Osteoblast (primary cell): Measurements from ENCODE around the gene RALB. TPM values are rescaled to one million over a fixed set of nuclear protein-coding genes. Genes with fewer than 3 reads are reported as not detected.
"Not testable (repeated sequence)": the region's sequence is repeated elsewhere in the genome, so short reads cannot be mapped to it uniquely, and the experiment has no call there.

Experiments
- DNase-seq: peaks from one replicate; pipeline ENCODE4 v3.0.0; 2011; ENCODE audit warnings: low spot score, mixed read lengths; ENCODE audit not compliant: insufficient read length; ENCODE audit errors: missing footprints
- H2AFZ ChIP-seq: 2 replicates; pipeline ENCODE4 v1.6.0; 2011; ENCODE audit warnings: mild to moderate bottlenecking, low read length
- H3K27ac ChIP-seq: 2 replicates; pipeline ENCODE4 v1.5.1; 2011; ENCODE audit warnings: mild to moderate bottlenecking, low read depth, low read length, moderate library complexity
- H3K27me3 ChIP-seq: 2 replicates; pipeline ENCODE4 v1.6.0; 2012; ENCODE audit warnings: mild to moderate bottlenecking, control low read depth, inconsistent platforms, low read length, moderate library complexity; ENCODE audit not compliant: insufficient read depth
- H3K36me3 ChIP-seq: 2 replicates; pipeline ENCODE4 v1.5.1; 2011; ENCODE audit warnings: mild to moderate bottlenecking, low read length, control low read depth, moderate library complexity; ENCODE audit not compliant: insufficient read depth
- H3K4me1 ChIP-seq: 2 replicates; pipeline ENCODE4 v1.5.1; 2011; ENCODE audit warnings: mild to moderate bottlenecking, low read length, control low read depth, moderate library complexity; ENCODE audit not compliant: insufficient read depth
- H3K4me2 ChIP-seq: 2 replicates; pipeline ENCODE4 v1.6.0; 2011; ENCODE audit warnings: mild to moderate bottlenecking, low read length; ENCODE audit not compliant: insufficient read depth
- H3K4me3 ChIP-seq: fragments of 200-600 bp; sonication (generic); 3 replicates; pipeline ENCODE4 v1.5.1; 2012; ENCODE audit warnings: mild to moderate bottlenecking, low read length, inconsistent platforms; ENCODE audit not compliant: insufficient read depth
- H3K79me2 ChIP-seq: 2 replicates; pipeline ENCODE4 v1.6.0; 2012; ENCODE audit warnings: mild to moderate bottlenecking, low read length, control low read depth, inconsistent platforms; ENCODE audit not compliant: insufficient read depth
- H3K9me3 ChIP-seq: 2 replicates; pipeline ENCODE4 v1.5.1; 2011; ENCODE audit warnings: low read depth, low read length, control low read depth
- H4K20me1 ChIP-seq: 2 replicates; pipeline ENCODE4 v1.6.0; 2012; ENCODE audit warnings: mild to moderate bottlenecking, low read length, control low read depth; ENCODE audit not compliant: insufficient read depth
- total RNA-seq: library from RNA; depleted of rRNA; stranded (reverse); fragments of >200 nt; gene quantifications from 2 replicates; pipeline ENCODE4 v1.2.3, GENCODE V29; 2012
- TF ChIP-seq, protein P1 (sequence below): IDR thresholded peaks from 2 replicates; pipeline ENCODE4 v1.5.1; 2011; ENCODE audit warnings: mild to moderate bottlenecking, low read depth, low read length, moderate library complexity; ENCODE audit errors: extremely low read depth

The RALB gene
- total RNA-seq, 1 donor = 48.5 TPM

DNA sequence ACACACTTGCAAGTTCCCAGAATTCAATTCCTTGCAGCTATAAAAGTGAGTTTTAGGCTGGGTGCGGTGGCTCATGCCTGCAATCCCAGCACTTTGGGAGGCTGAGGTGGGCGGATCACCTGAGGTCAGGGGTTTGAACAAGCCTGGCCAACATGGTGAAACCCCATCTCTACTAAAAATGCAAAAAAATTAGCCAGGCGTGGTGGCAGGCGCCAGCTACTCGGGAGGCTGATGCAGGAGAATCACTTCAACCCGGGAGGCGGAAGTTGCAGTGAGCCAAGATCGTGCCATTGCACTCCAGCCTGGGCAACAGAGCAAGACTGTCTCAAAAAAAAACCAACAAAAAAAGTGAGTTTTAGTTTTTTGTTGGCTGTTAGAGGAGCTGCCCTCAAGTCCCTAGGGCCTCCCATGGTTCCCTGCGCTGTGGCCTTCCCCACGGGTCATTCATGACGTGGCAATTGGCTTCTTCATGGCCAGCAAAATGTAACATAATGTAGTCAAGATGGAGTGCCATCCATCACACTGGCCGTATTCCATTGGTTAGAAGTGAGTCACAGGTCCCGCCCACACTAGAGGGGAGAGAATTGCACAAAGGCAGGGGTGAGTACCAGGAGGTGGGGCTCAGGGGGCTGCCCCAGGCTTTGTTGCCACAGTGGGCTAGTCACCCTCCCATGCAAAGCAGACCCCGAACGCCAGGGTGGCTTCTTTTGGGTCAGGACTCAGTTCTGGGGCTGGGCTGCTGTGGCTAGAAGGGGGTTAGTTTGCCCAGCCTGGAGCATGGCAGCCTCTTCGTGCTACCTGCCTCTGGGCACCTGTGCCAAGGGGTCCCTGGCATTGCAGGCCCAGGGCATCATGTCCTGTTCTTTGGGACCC lies 55.6 kb downstream of the RALB start:
- Histone ChIP-seq H3K9me3 (no peaks in the 10 kb centered on the region), H3K27ac (no peak overlapping the region), H3K79me2 (no peaks in the 10 kb centered on the region), H3K4me3 (no peak overlapping the region), H3K27me3 (no peaks in the 10 kb centered on the region), H2AFZ (no peak overlapping the region), H3K4me2 (no peak overlapping the region), H3K36me3 (no peaks in the 10 kb centered on the region), H4K20me1 (no peaks in the 10 kb centered on the region), H3K4me1 (peaks cover 4% of the 10 kb centered on the region)
- peak; percentile 31 for DNase-seq
- TF ChIP-seq, protein P1, sequence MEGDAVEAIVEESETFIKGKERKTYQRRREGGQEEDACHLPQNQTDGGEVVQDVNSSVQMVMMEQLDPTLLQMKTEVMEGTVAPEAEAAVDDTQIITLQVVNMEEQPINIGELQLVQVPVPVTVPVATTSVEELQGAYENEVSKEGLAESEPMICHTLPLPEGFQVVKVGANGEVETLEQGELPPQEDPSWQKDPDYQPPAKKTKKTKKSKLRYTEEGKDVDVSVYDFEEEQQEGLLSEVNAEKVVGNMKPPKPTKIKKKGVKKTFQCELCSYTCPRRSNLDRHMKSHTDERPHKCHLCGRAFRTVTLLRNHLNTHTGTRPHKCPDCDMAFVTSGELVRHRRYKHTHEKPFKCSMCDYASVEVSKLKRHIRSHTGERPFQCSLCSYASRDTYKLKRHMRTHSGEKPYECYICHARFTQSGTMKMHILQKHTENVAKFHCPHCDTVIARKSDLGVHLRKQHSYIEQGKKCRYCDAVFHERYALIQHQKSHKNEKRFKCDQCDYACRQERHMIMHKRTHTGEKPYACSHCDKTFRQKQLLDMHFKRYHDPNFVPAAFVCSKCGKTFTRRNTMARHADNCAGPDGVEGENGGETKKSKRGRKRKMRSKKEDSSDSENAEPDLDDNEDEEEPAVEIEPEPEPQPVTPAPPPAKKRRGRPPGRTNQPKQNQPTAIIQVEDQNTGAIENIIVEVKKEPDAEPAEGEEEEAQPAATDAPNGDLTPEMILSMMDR = no peak

DNA sequence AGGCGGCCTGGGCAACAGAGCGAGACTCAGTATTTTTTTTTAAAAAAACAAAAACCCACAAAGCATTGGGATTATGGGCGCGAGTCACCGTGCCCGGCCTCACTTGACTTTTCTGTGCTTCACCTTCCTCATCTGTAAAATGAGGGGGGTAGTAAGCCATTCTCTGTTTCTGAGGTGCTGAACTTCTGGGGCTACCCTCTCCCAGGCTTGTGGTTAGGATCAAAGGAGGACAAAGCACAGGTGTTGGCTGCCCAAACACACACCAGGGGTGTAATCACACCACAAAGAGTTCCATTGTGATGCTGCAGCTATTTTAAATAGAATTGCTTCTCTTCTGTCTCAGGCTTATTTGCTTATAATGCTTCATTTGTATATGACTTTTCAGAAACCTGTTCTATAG lies 57.5 kb downstream of the RALB start:
- TF ChIP-seq, protein P1 = no peak
- Histone ChIP-seq H3K36me3 (no peaks in the 10 kb centered on the region), H4K20me1 (no peaks in the 10 kb centered on the region), H3K4me3 (no peak overlapping the region), H3K9me3 (no peaks in the 10 kb centered on the region), H3K27me3 (no peaks in the 10 kb centered on the region), H2AFZ (no peak overlapping the region), H3K4me2 (no peak overlapping the region), H3K27ac (no peak overlapping the region), H3K4me1 (peaks cover 8% of the 10 kb centered on the region), H3K79me2 (no peaks in the 10 kb centered on the region)
- no peak for DNase-seq

DNA sequence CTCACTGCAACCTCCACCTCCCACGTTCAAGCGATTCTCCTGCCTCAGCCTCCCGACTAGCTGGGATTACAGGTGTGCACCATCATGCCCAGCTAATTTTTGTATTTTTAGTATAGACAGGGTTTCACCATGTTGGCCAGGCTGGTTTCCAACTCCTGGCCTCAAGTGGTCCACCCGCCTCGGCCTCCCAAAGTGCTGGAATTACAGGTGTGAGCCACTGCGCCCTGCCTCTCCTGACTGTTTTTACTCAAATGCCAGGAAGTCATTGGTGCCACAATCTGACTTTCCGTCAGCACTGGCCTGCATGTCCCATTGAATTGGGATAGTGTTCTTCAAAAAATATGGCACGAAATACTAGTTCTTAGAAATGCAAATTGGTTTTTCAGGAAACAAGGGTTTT lies 58.2 kb downstream of the RALB start:
- H3K36me3 ChIP-seq, H3K4me1 ChIP-seq, H4K20me1 ChIP-seq, H3K4me2 ChIP-seq, DNase-seq, H3K27ac ChIP-seq, H2AFZ ChIP-seq, H3K9me3 ChIP-seq, H3K27me3 ChIP-seq, H3K4me3 ChIP-seq, H3K79me2 ChIP-seq: not testable (repeated sequence)

DNA sequence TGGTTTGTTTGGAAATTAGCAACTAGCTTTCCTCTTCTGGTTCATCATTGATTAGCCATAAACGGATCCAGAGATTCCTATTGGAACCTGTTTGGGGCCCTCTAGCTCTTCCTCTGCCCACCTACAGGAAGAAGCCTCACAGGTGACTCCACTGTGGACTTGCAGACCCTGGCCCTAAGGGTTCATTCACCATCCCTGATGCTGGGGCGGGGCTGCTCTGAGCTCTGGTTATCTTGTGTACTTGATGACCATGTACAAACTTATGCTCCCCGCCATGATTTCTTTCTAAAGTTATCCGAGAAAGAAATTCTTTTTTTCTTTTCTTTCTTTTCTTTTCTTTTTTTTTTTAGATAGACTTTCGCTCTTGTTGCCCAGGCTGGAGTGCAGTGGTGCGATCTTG lies 59.4 kb downstream of the RALB start:
- no peak for DNase-seq
- H2AFZ ChIP-seq = no peak overlapping the region
- no peak overlapping the region for H3K27ac ChIP-seq
- no peaks in the 10 kb centered on the region for H3K9me3 ChIP-seq
- no peak overlapping the region for H3K4me3 ChIP-seq
- H4K20me1 ChIP-seq = no peaks in the 10 kb centered on the region
- TF ChIP-seq, protein P1 = no peak
- no peaks in the 10 kb centered on the region for H3K79me2 ChIP-seq
- no peaks in the 10 kb centered on the region for H3K36me3 ChIP-seq
- no peak overlapping the region for H3K4me2 ChIP-seq
- H3K27me3 ChIP-seq = no peaks in the 10 kb centered on the region
- H3K4me1 ChIP-seq = peaks cover 8% of the 10 kb centered on the region
